ENCODE results near the gene FLYWCH2. TPM values are rescaled to one million over a fixed set of nuclear protein-coding genes. Genes with fewer than 3 reads are reported as not detected.
A peak's percentile ranks its signal among the peaks of the same experiment; 100 is the strongest.

FLYWCH2 gene
- polyA plus RNA-seq, 1 donor from 2014 or later, result 20.8 TPM

DNA sequence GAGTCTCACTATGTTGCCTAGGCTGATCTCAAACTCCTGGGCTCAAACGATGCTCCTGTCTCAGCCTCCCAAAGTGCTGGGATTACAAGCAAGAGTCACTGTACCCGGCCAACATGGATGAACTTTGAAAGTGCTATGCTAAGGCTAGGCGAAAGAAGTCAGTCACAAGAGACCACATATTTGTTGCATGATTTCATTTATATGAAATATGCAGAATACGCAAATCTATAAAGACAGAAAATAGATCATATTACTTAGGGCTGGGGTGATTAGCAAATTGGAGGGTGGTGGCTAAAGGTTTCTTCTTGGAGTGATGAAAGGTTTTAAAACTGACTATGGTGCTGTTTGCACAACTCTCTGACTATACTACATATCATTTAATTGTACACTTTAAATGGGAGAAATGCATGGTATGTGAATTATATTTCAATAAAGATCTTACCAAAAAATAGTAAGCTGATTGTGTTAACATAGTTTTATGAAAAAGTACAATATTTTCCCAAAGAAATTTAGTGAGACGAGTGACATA lies 27.5 kb downstream of the FLYWCH2 start:
- Mint-ChIP-seq H3K9me3 (no peaks in the 10 kb centered on the region), H3K4me3 (peak overlapping the region; percentile 85 to 90 (median 88)), H3K27me3 (no peaks in the 10 kb centered on the region), H3K27ac (peak overlapping the region in 2 of 3 donors; percentile 53 to 70), H3K36me3 (no peaks in the 10 kb centered on the region), H3K4me1 (peaks cover 22 to 33% (median 30%) of the 10 kb centered on the region in 3 donors)

DNA sequence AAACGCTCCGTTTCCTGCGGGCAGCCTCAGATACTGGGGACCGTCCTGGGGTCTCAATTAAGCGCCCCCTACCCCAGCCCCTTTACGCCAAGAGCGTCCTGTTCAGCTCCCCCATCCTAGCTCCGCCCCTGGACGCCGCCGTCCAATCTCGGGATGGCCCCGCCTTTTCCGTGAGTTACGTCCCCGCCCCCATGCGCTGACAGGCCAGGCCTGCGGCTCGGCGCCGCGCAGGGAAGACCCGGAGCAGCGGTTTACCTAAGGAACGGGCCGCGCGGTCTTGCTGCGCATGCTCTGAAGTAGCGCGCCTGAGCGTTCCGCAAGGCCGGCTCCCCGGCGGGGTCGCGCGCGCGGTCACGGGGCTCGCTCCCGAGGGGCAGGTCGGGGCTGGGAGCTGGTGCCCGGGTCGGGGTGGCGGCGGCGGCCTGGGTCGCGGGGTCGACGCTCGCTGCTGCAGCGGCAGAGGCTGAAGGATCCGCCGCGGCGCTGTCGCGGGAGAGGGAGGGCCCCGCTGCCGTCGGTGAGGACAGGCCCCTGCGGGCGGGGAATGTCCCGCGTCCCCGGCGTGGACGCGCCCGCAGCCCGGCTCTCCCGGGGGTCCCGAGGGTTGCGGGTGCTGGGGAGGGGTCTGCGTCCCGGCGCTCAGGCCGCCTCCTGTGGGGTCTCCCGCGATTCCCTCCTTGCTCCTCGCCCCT lies 28.8 kb downstream of the FLYWCH2 start, which contains the start of gene FLYWCH1:
TSS of gene FLYWCH1 (plus strand) at position 294 of the 692 bp plus-strand sequence. CDS start 17,755 bp downstream, outside the sequence.
- Mint-ChIP-seq H3K36me3 (no peaks in the 10 kb centered on the region), H3K4me3 (peak within 1 kb of the TSS; percentile 85 to 95 (median 92)), H3K27ac (peak within 1 kb of the TSS; percentile 58 to 83 (median 70)), H3K4me1 (peaks cover 19 to 24% (median 22%) of the 10 kb centered on the region in 3 donors), H3K9me3 (no peaks in the 10 kb centered on the region), H3K27me3 (no peaks in the 10 kb centered on the region)

DNA sequence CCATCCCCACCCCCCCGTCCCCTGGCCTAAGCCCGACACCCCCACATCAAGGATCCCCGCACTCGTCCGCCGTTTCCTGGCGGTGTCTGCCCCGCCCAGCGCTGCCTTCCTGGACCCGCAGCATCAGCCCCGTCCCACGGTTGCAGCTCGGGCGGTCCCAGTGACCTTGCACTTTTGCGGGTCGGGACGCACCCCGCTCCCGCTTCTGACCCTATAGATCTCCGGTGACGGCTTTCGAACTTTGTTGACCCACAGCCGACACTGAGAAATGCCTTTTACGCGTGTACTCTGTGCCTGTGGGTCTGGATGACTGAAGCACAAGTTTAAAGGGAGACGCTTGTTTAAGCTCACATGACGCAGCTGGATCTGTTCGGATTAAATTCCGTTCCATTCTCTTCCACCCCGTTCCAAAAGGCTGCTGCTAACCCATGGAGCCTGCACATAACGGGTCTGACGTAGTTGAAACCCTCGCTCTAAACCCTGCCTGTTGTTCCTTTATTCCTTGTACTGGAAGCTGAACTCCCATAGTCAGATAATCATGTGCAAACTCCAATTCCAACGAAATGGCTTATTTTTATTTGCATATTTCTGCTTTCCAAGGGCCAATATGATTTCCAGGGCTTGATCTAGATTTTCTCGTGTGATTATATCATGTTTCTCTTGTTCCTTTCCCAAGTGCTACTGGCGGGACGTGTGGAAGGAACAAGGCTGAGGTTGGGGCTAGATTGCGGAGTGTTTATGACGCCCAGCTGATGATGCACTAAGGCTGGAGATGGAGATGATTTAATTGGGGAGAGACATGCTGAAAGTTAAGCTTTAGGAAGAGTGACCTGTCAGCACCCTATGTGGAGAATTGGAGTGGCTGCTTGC lies 29.6 kb downstream of the FLYWCH2 start:
- peaks cover 13 to 21% (median 17%) of the 10 kb centered on the region in 3 donors for H3K4me1 Mint-ChIP-seq
- H3K4me3 Mint-ChIP-seq, result peak overlapping the region; percentile 85 to 95 (median 92)
- peak overlapping the region; percentile 46 to 83 (median 58) for H3K27ac Mint-ChIP-seq
- H3K27me3 Mint-ChIP-seq, result no peaks in the 10 kb centered on the region
- H3K9me3 Mint-ChIP-seq, result no peaks in the 10 kb centered on the region
- H3K36me3 Mint-ChIP-seq, result no peaks in the 10 kb centered on the region

DNA sequence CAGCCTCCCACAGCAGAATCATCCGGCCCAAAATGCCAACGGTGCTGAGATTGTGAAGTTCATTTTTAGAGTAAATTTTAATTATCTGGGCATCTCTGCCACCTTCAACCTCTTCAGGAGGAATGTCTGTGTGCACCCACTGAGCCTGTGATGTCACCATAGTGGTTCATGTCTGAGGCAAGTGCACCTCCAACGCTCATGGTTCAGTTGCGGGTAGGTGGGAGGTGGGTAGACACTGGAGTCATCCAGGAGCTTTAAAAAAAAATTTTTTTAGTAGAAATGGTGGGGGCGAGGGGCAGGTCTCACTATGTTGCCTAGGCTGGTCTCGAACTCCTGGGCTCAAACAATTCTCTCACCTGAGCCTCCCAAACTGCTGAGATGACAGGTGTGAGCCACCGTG lies 30.6 kb downstream of the FLYWCH2 start:
- Mint-ChIP-seq H3K4me3 (peak overlapping the region; percentile 85 to 95 (median 92)), H3K27me3 (no peaks in the 10 kb centered on the region), H3K4me1 (peaks cover 12 to 19% (median 17%) of the 10 kb centered on the region in 3 donors), H3K36me3 (no peaks in the 10 kb centered on the region), H3K27ac (no peak overlapping the region), H3K9me3 (no peaks in the 10 kb centered on the region)

DNA sequence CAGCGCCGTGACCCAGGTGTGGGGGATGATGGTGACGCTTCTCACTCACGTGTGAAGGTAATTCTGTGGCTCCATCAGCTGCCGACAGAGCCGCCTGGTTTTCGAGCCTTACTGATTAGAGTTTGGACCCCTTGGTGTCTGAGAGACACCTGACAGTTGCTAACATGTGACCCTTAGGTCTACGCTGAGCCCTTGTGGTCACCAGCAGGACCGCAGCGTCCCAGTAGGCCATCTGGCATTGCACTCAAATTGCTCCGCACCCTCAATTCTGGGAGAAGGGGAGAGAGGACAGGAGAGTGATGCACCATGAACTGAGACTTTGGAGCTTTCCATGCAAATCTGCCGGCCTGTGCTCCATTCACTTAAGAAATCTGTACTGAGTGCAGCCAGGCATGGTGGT lies 31.2 kb downstream of the FLYWCH2 start:
- Mint-ChIP-seq H3K4me3 (peak overlapping the region in 2 of 4 donors; percentile 44 to 89), H3K4me1 (peaks cover 12 to 19% (median 17%) of the 10 kb centered on the region in 3 donors), H3K9me3 (no peaks in the 10 kb centered on the region), H3K27me3 (no peaks in the 10 kb centered on the region), H3K27ac (peak overlapping the region in 1 of 3 donors; percentile 1), H3K36me3 (no peaks in the 10 kb centered on the region)

DNA sequence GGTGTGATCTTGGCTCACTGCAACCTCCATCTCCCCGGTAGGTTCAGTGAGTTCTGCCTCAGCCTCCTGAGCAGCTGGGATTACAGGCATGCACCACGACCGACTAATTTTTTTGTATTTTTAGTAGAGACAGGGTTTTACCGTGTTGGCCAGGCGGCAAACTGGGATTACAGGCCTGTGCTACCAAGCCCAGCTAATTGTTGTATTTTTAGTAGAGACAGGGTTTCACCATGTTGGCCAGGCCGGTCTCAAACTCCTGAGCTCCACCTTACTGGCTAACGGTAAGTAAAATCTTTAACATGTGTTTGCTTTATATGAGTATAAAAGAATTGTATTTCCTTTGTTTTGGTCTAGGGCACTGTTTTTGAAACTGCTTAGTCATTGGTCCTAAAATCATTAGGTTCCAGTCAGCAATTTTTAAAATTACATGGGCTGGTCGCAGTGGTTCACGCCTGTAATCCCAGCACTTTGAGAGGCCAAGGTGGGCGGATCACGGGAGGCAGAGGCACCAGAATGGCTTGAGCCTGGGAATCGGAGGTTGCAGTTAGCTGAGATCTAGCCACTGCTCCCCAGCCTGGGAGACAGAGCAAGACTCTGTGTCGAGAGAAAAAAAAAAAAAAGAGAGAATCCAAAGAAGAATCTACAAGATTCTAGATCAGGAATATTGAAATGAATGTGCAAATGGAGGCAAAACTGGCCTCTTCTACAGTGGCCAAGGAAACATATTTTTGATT lies 32.3 kb downstream of the FLYWCH2 start:
- Mint-ChIP-seq H3K4me3 (no peak overlapping the region), H3K9me3 (no peaks in the 10 kb centered on the region), H3K27me3 (no peaks in the 10 kb centered on the region), H3K36me3 (peaks cover 4% of the 10 kb centered on the region), H3K4me1 (peaks cover 17 to 22% (median 22%) of the 10 kb centered on the region in 3 donors), H3K27ac (peak overlapping the region in 1 of 3 donors; percentile 86)

DNA sequence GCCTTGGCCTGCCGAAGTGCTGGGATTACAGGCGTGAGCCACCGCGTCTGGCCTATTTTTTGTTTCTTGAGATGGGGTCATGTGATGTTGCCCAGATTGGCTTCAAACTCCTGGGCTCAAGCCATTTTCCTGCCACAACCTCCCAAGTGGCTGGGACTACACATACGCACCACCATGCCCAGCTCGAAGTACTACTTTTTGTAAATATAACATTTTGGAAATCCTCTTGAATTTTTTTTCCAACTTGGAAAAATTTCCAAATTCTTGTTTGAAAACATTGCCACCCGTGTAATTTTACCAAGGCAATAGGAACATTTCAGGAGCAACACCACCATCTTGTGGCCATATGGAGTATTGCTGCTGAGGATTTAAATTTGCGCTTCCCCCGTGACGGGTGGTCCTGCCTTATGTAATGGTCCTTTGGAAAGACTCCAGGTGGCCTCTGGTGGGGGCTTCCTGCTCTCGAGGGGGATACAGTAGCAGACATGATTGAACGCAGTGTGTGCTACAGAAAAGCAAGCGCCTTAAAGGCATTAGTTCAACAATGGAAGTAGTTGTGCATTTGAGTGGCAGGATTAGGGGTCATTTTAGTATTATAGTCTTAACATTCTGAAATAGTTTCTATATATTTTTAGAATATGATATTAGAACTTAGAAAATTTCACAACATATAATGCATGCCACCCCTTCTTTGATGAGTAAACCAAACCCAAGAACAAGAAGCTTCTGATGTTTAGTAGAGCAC lies 36.7 kb downstream of the FLYWCH2 start:
- Mint-ChIP-seq H3K4me1 (peaks cover 4 to 6% (median 5%) of the 10 kb centered on the region in 3 donors), H3K4me3 (peak overlapping the region in 1 of 4 donors; percentile 33), H3K27me3 (no peaks in the 10 kb centered on the region), H3K9me3 (no peaks in the 10 kb centered on the region), H3K36me3 (peaks cover 4% of the 10 kb centered on the region), H3K27ac (peak overlapping the region; percentile 28 to 87 (median 57))

DNA sequence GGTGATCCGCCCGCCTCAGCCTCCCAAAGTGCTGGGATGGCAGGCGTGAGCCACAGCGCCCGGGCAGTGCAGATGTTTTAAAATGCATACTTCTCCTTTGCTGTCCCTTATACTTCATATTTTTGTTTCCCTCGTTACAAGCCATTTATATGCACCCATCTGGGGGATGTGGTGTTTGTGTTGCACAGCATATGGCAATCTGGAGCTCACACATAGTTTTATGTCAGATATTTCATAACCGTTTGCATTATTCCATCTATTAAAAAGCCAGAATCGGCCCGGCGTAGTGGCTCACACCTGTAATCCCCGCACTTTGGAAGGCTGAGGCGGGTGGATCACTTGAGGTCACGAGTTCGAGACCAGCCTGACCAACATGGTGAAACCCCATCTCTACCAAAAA lies 40.5 kb downstream of the FLYWCH2 start:
- peaks cover 13 to 16% (median 14%) of the 10 kb centered on the region in 3 donors for H3K4me1 Mint-ChIP-seq
- no peak overlapping the region for H3K4me3 Mint-ChIP-seq
- no peaks in the 10 kb centered on the region for H3K27me3 Mint-ChIP-seq
- no peaks in the 10 kb centered on the region for H3K9me3 Mint-ChIP-seq
- H3K36me3 Mint-ChIP-seq, result peaks cover 4% of the 10 kb centered on the region
- H3K27ac Mint-ChIP-seq, result no peak overlapping the region

DNA sequence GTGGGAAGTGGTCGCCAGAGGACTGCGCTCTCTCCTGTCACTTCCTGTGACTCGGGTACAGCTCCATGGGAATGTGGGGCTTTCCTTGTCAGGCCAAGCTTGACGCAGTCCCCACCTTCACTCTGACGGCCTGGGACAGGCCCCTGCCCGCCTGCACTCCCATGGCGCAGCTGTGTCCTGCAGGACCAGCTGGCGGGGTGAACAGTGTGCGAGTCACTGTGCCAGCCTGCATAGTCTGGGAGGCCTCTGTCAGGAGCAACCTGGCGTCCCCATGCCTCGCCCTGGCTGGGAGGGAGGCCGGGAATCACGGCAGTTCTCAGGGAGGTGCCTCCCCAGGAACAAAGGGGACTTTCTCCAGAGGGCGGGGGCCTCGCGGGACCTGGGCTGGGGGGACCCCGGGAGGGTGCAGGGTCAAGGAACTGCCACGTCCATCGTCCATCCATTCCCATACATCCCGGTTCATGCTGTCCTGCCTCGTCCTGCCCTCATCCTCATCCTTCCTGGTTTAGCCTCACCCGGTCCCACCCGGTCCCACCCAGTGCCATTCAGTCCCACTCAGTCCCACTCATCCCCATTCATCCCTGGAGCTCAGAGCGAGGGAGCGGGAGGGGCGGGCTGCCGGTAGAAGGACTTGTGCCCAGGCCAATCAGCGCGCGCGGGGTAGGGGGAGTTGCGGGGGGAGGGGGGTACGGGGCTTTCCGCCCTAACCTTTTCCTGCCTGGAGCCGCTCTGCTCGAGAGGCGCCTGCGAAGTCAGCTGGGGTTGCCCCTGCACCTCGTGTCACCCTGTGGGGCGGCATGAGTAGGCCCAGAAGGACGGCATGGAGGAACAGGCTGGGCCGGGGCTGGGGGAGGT lies 42.1 kb downstream of the FLYWCH2 start:
- Mint-ChIP-seq H3K4me3 (no peak overlapping the region), H3K9me3 (no peaks in the 10 kb centered on the region), H3K36me3 (no peaks in the 10 kb centered on the region), H3K27me3 (no peaks in the 10 kb centered on the region), H3K4me1 (peaks cover 8 to 10% (median 10%) of the 10 kb centered on the region in 3 donors), H3K27ac (no peak overlapping the region)

DNA sequence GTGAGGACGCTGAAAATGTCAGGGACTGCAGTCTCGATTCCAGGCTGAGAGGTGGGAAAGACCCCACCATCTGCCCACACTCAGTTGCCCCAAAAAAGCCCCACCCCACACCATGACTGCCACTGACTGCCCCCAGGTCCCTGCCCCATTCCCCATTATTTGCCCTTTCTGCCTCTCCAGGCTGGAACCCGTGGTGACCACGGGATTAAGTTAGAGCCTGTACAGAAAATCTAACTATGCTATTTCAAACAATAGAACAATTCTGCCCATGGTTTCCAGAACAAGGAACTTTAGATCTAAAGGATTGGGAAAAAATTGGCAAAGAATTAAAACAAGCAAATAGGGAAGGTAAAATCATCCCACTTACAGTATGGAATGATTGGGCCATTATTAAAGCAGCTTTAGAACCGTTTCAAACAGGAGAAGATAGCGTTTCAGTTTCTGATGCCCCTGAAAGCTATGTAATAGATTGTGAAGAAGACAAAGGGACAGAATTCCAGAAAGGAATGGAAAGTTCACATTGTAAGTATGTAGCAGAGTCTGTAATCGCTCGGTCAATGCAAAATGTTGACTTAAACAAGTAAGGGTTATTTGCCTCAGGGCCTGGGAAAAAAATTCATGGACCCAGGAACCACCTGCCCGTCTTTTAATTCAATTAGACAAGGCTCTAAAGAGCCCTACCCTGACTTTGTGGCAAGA lies 43.1 kb downstream of the FLYWCH2 start:
- Mint-ChIP-seq H3K9me3 (no peaks in the 10 kb centered on the region), H3K4me3 (no peak overlapping the region), H3K36me3 (no peaks in the 10 kb centered on the region), H3K27ac (no peak overlapping the region), H3K27me3 (no peaks in the 10 kb centered on the region), H3K4me1 (peaks cover 8 to 10% (median 10%) of the 10 kb centered on the region in 3 donors)

DNA sequence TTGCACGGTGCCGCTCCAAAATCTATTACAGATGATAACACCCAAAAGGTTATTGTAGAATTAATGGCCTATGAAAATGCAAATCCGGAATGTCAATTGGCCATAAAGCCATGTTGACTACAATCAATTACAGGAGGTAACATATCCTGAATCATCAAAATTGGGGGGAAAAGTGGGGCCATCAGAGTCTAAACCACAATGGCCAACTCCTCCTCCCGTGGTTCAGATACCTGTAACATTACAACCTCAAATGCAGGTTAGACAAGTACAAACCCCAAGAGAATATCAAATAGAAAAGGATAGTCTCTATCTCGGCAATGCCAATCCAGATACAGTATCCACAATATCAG lies 43.6 kb downstream of the FLYWCH2 start:
- H3K4me1 Mint-ChIP-seq, result peaks cover 8 to 10% (median 10%) of the 10 kb centered on the region in 3 donors
- no peaks in the 10 kb centered on the region for H3K36me3 Mint-ChIP-seq
- no peaks in the 10 kb centered on the region for H3K9me3 Mint-ChIP-seq
- peak overlapping the region in 1 of 4 donors; percentile 58 for H3K4me3 Mint-ChIP-seq
- no peak overlapping the region for H3K27ac Mint-ChIP-seq
- H3K27me3 Mint-ChIP-seq, result no peaks in the 10 kb centered on the region

DNA sequence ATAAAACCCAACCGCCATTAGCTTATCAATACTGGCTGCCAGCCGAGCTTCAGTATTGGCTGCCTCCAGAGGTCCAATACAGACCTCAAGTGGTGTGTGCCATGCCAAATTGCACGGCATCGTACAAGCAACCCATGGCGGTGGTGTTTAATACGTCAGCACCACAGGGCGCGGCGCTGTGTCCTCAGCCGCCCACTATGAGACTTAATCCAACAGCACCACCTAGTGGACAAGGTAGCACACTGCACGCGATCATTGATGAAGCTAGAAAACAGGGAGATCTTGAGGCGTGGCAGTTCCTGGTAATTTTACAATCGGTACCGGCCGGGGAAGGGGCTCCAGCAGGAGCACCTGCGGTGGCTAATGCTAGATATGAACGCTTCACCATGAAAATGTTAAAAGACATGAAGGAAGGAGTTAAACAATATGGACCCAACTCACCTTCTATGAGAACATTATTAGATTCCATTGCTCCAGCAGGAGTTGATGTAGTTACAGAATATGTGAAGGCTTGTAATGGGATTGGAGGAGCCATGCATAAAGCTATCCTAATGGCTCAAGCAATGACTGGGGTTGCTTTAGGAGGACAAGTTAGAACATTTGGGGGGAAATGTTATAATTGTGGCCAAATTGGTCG lies 44.1 kb downstream of the FLYWCH2 start:
- no peaks in the 10 kb centered on the region for H3K36me3 Mint-ChIP-seq
- peaks cover 8 to 10% (median 10%) of the 10 kb centered on the region in 3 donors for H3K4me1 Mint-ChIP-seq
- H3K9me3 Mint-ChIP-seq, result no peaks in the 10 kb centered on the region
- no peaks in the 10 kb centered on the region for H3K27me3 Mint-ChIP-seq
- no peak overlapping the region for H3K27ac Mint-ChIP-seq
- peak overlapping the region in 1 of 4 donors; percentile 58 for H3K4me3 Mint-ChIP-seq

Measured in IgD-negative memory B cell (primary cell).